CD4-positive, alpha-beta memory T cell (primary cell): Measurements from ENCODE around the gene SMPD1. TPM values are rescaled to one million over a fixed set of nuclear protein-coding genes. Genes with fewer than 3 reads are reported as not detected.

Experiments
- CTCF ChIA-PET: fragments of 350-600 bp; sonication (Branson Sonifier 250); formaldehyde crosslinking; loops from one replicate; lab custom pipeline; 2021; ENCODE audit warnings: inconsistent platforms; ENCODE audit not compliant: partially characterized antibody; lab: Charles Lee
- POLR2A ChIA-PET: fragments of 350-600 bp; sonication (Branson Sonifier 250); formaldehyde crosslinking; loops from one replicate; lab custom pipeline; 2021; ENCODE audit not compliant: partially characterized antibody; lab: Charles Lee
- DNase-seq, 5 donors: peaks; one replicate each; pipeline versions ENCODE4 v3.0.0 to v3.0.0-alpha.2; 2020 to 2022; ENCODE audit warnings: mixed read lengths in 1 of 5
- H3K27ac ChIP-seq: one replicate; pipeline ENCODE4 v1.7.0; 2013; ENCODE audit warnings: low read depth, low read length
- H3K27me3 ChIP-seq: 2 replicates; pipeline ENCODE4 v1.7.0; 2013; ENCODE audit warnings: mild to moderate bottlenecking, low read length, moderate library complexity; ENCODE audit not compliant: insufficient read depth
- H3K36me3 ChIP-seq: 2 replicates; pipeline ENCODE4 v1.7.0; 2013; ENCODE audit warnings: mild to moderate bottlenecking, low read length, moderate library complexity; ENCODE audit not compliant: insufficient read depth
- H3K4me1 ChIP-seq: 2 replicates; pipeline ENCODE4 v1.7.0; 2013; ENCODE audit warnings: mild to moderate bottlenecking, low read length, moderate library complexity; ENCODE audit not compliant: insufficient read depth
- H3K4me3 ChIP-seq, 2 donors: one replicate each; pipeline ENCODE4 v1.7.0; 2013; ENCODE audit warnings: low read length in 2 of 2, mild to moderate bottlenecking in 1 of 2
- H3K9me3 ChIP-seq, 2 donors: one replicate each; pipeline ENCODE4 v1.7.0; 2013; ENCODE audit warnings: low read length in 2 of 2, control low read depth in 1 of 2; ENCODE audit not compliant: control insufficient read depth in 1 of 2
- H3K27ac Mint-ChIP-seq, 7 donors: one replicate each; pipeline ENCODE4 v1.8.0; 2020 to 2021; ENCODE audit warnings: mixed read lengths in 7 of 7, mild to moderate bottlenecking in 6 of 7, inconsistent platforms in 3 of 7, moderate library complexity in 3 of 7
- H3K27me3 Mint-ChIP-seq, 2 donors: one replicate each; pipeline ENCODE4 v1.8.0; 2020 to 2021; ENCODE audit warnings: mixed read lengths in 2 of 2
- H3K36me3 Mint-ChIP-seq, 2 donors: one replicate each; pipeline ENCODE4 v1.8.0; 2020 to 2021; ENCODE audit warnings: mixed read lengths in 2 of 2, inconsistent platforms in 1 of 2, mild to moderate bottlenecking in 1 of 2
- H3K4me1 Mint-ChIP-seq, 4 donors: one replicate each; pipeline ENCODE4 v1.8.0; 2020 to 2021; ENCODE audit warnings: mixed read lengths in 4 of 4, mild to moderate bottlenecking in 1 of 4
- H3K4me3 Mint-ChIP-seq, 8 donors: one replicate each; pipeline ENCODE4 v1.8.0; 2020 to 2021; ENCODE audit warnings: mixed read lengths in 8 of 8, mild to moderate bottlenecking in 7 of 8, moderate library complexity in 6 of 8, inconsistent platforms in 3 of 8
- H3K9me3 Mint-ChIP-seq, 8 donors: one replicate each; pipeline ENCODE4 v1.8.0; 2020 to 2021; ENCODE audit warnings: mixed read lengths in 8 of 8, mild to moderate bottlenecking in 5 of 8, inconsistent platforms in 3 of 8, moderate library complexity in 1 of 8
- intact Hi-C: fragments of 100-400 bp; cut with micrococcal nuclease; formaldehyde crosslinking; loops from one replicate; pipeline ENCODE4 v1.15.1; 2023
- polyA plus RNA-seq, 2 donors: library from polyadenylated mRNA; unstranded; fragments of 300-500 nt; fragmentation: Illumina TruSeq; gene quantifications; one replicate each; pipeline ENCODE4 v1.2.3, GENCODE V29; 2021
- total RNA-seq, 2 experiments: library from RNA; stranded (reverse); gene quantifications; one replicate each; pipeline ENCODE4 v1.2.3, GENCODE V29; 2021

Gene SMPD1
- total and polyA plus RNA-seq, 4 experiments from 2014 or later, result 9.2 to 43.6 (median 25.7) TPM

GRCh38 chr11:6403539-6403938 is 13.3 kb downstream of the SMPD1 start:
- ChIA-PET CTCF (interaction anchor here (1.2 to 7.6 kb wide), 11 partner anchors 10 to 102 kb away, joined by 4 to 72 read pairs (median 17); partner anchors contain the start of genes APBB1, ARFIP2, HPX and SMPD1), POLR2A (interaction anchor here (0.6 to 23.7 kb wide), 14 partner anchors 13 to 343 kb away, joined by 3 to 503 read pairs (median 6); partner anchors contain the start of genes APBB1, ARFIP2, FHIP1B and SMPD1)
- Mint-ChIP-seq H3K4me1 (peaks cover 61 to 96% (median 80%) of the 10 kb centered on the region in 4 donors), H3K36me3 (peaks cover 25 to 33% of the 10 kb centered on the region in 2 donors), H3K9me3 (peaks cover 0 to 1% (median 0%) of the 10 kb centered on the region in 8 donors), H3K27me3 (no peaks in the 10 kb centered on the region), H3K27ac (peak overlapping the region; percentile 96 to 99 (median 97)), H3K4me3 (peak overlapping the region; percentile 33 to 98 (median 84))
- intact Hi-C loops, result no loop called here
- Histone ChIP-seq H3K36me3 (peaks cover 4% of the 10 kb centered on the region), H3K27ac (peak overlapping the region; percentile 69), H3K4me1 (peaks cover 80% of the 10 kb centered on the region), H3K4me3 (peak overlapping the region; percentile 40 to 53), H3K9me3 (no peaks in the 10 kb centered on the region), H3K27me3 (no peaks in the 10 kb centered on the region)
- DNase-seq, result no peak

- Mint-ChIP-seq H3K27ac (peak overlapping the region; percentile 80 to 99 (median 96)), H3K36me3 (peaks cover 22 to 24% of the 10 kb centered on the region in 2 donors), H3K27me3 (no peaks in the 10 kb centered on the region), H3K4me1 (peaks cover 57 to 92% (median 78%) of the 10 kb centered on the region in 4 donors), H3K4me3 (peak overlapping the region; percentile 5 to 78 (median 74)), H3K9me3 (peaks cover 0 to 1% (median 0%) of the 10 kb centered on the region in 8 donors)
- Histone ChIP-seq H3K27me3 (no peaks in the 10 kb centered on the region), H3K4me1 (peaks cover 80% of the 10 kb centered on the region), H3K4me3 (peak overlapping the region in 1 of 2 donors; percentile 53), H3K36me3 (peaks cover 3% of the 10 kb centered on the region), H3K9me3 (no peaks in the 10 kb centered on the region), H3K27ac (peak overlapping the region; percentile 69)
- DNase-seq, result peak; percentile 21 to 65 (median 39)
- POLR2A ChIA-PET, result interaction anchor here (1.1 to 23.7 kb wide), 5 partner anchors 12 to 79 kb away, joined by 3 to 503 read pairs (median 30); partner anchors contain the start of genes APBB1, ARFIP2, SMPD1 and TIMM10B
- intact Hi-C loops, result no loop called here
- CTCF ChIA-PET, result interaction anchor here (1.2 to 7.6 kb wide), 9 partner anchors 13 to 39 kb away, joined by 3 to 72 read pairs (median 25); partner anchors contain the start of genes APBB1, HPX and SMPD1
These were observed 14.2 kb downstream of the SMPD1 start for GRCh38 chr11:6404342-6405051.

GRCh38 chr11:6405052-6405667 is 14.9 kb downstream of the SMPD1 start:
- CTCF ChIA-PET, result interaction anchor here (1.3 to 7.6 kb wide), 5 partner anchors 16 to 39 kb away, joined by 3 to 72 read pairs (median 8); partner anchors contain the start of gene SMPD1
- Mint-ChIP-seq H3K4me1 (peaks cover 58 to 92% (median 78%) of the 10 kb centered on the region in 4 donors), H3K4me3 (peak overlapping the region in 6 of 8 donors; percentile 67 to 78 (median 76)), H3K27ac (peak overlapping the region in 6 of 7 donors; percentile 81 to 99 (median 94)), H3K9me3 (peaks cover 0 to 1% (median 0%) of the 10 kb centered on the region in 8 donors), H3K36me3 (peaks cover 24 to 27% of the 10 kb centered on the region in 2 donors), H3K27me3 (no peaks in the 10 kb centered on the region)
- intact Hi-C loops, result no loop called here
- POLR2A ChIA-PET, result interaction anchor here (1.3 to 23.7 kb wide), 3 partner anchors 12 to 26 kb away, joined by 3 to 503 read pairs (median 273); partner anchors contain the start of genes APBB1 and SMPD1
- DNase-seq, result no peak
- Histone ChIP-seq H3K27ac (peak overlapping the region; percentile 11), H3K4me3 (no peak overlapping the region), H3K36me3 (peaks cover 7% of the 10 kb centered on the region), H3K27me3 (no peaks in the 10 kb centered on the region), H3K4me1 (peaks cover 83% of the 10 kb centered on the region), H3K9me3 (no peaks in the 10 kb centered on the region)

- H3K27me3 Mint-ChIP-seq, result no peaks in the 10 kb centered on the region
- DNase-seq, result no peak
- intact Hi-C loops, result no loop called here
- Histone ChIP-seq H3K4me3 (no peak overlapping the region), H3K36me3 (peaks cover 14% of the 10 kb centered on the region), H3K9me3 (no peaks in the 10 kb centered on the region), H3K27ac (no peak overlapping the region), H3K27me3 (no peaks in the 10 kb centered on the region), H3K4me1 (peaks cover 82% of the 10 kb centered on the region)
- H3K4me1 Mint-ChIP-seq, result peaks cover 54 to 89% (median 75%) of the 10 kb centered on the region in 4 donors
- H3K9me3 Mint-ChIP-seq, result peaks cover 0 to 1% (median 0%) of the 10 kb centered on the region in 8 donors
- peaks cover 21 to 29% of the 10 kb centered on the region in 2 donors for H3K36me3 Mint-ChIP-seq
- POLR2A ChIA-PET, result interaction anchor here (0.7 to 23.7 kb wide), 4 partner anchors 11 to 264 kb away, joined by 3 to 503 read pairs (median 138); partner anchors contain the start of genes APBB1 and SMPD1
- CTCF ChIA-PET, result interaction anchor here (1.0 to 5.3 kb wide), 4 partner anchors 14 to 27 kb away, joined by 3 to 40 read pairs (median 6); partner anchors contain the start of gene SMPD1
- H3K4me3 Mint-ChIP-seq, result peak overlapping the region in 5 of 8 donors; percentile 15 to 66 (median 43)
- peak overlapping the region; percentile 63 to 94 (median 73) for H3K27ac Mint-ChIP-seq
These were observed 15.6 kb downstream of the SMPD1 start for GRCh38 chr11:6405846-6406245.

- Mint-ChIP-seq H3K4me1 (peaks cover 55 to 85% (median 73%) of the 10 kb centered on the region in 4 donors), H3K36me3 (peaks cover 17 to 30% of the 10 kb centered on the region in 2 donors), H3K27ac (peak overlapping the region; percentile 63 to 94 (median 73)), H3K27me3 (no peaks in the 10 kb centered on the region), H3K9me3 (peaks cover 0 to 1% (median 0%) of the 10 kb centered on the region in 8 donors), H3K4me3 (peak overlapping the region in 5 of 8 donors; percentile 37 to 66 (median 43))
- Histone ChIP-seq H3K4me3 (no peak overlapping the region), H3K36me3 (peaks cover 17% of the 10 kb centered on the region), H3K4me1 (peaks cover 76% of the 10 kb centered on the region), H3K27ac (no peak overlapping the region), H3K27me3 (no peaks in the 10 kb centered on the region), H3K9me3 (no peaks in the 10 kb centered on the region)
- POLR2A ChIA-PET, result interaction anchor here (0.7 to 23.7 kb wide), 5 partner anchors 10 to 277 kb away, joined by 3 to 503 read pairs (median 4); partner anchors contain the start of genes APBB1, MRPL17 and SMPD1
- CTCF ChIA-PET, result interaction anchor here (0.9 to 5.3 kb wide), 6 partner anchors 11 to 37 kb away, joined by 3 to 40 read pairs (median 4); partner anchors contain the start of gene SMPD1
- DNase-seq, result no peak
- intact Hi-C loops, result no loop called here
These were observed 16.1 kb downstream of the SMPD1 start for GRCh38 chr11:6406370-6406769.

- Histone ChIP-seq H3K27me3 (no peaks in the 10 kb centered on the region), H3K4me3 (no peak overlapping the region), H3K36me3 (peaks cover 17% of the 10 kb centered on the region), H3K27ac (no peak overlapping the region), H3K4me1 (peaks cover 70% of the 10 kb centered on the region), H3K9me3 (no peaks in the 10 kb centered on the region)
- intact Hi-C loops, result loop anchor here (10.0 kb wide), 1 partner anchor 204 kb away; the partner anchor contains the start of genes TAF10 and TPP1
- Mint-ChIP-seq H3K36me3 (peaks cover 17 to 27% of the 10 kb centered on the region in 2 donors), H3K4me3 (peak overlapping the region in 1 of 8 donors; percentile 23), H3K27me3 (no peaks in the 10 kb centered on the region), H3K4me1 (peaks cover 36 to 44% (median 39%) of the 10 kb centered on the region in 4 donors), H3K9me3 (no peaks in the 10 kb centered on the region), H3K27ac (peak overlapping the region in 4 of 7 donors; percentile 22 to 80 (median 25))
- no peak for DNase-seq
- POLR2A ChIA-PET, result interaction anchor here (2.0 to 16.3 kb wide), 2 partner anchors 9 to 15 kb away, joined by 9 to 503 read pairs; partner anchors contain the start of genes APBB1 and SMPD1
- CTCF ChIA-PET, result interaction anchor here (0.7 to 2.3 kb wide), 5 partner anchors 18 to 57 kb away, joined by 3 to 7 read pairs (median 4); no protein-coding TSS in a partner anchor
These were observed 20.6 kb downstream of the SMPD1 start for GRCh38 chr11:6410695-6411430.
